GM18526 (cell line): ENCODE measurements around the gene HNRNPUL1.
A peak's percentile ranks its signal among the peaks of the same experiment; 100 is the strongest.

Experiments used
- POLR2A ChIP-seq: IDR thresholded peaks from 3 replicates; pipeline ENCODE4 v1.6.1; 2011; ENCODE audit not compliant: insufficient read length; ENCODE audit errors: extremely low read depth

The HNRNPUL1 gene

GRCh38 chr19:41295499-41295898 is 31.3 kb downstream of the HNRNPUL1 start:
- TF ChIP-seq POLR2A = no peak

- no peak for TF ChIP-seq POLR2A
These were observed 32.3 kb downstream of the HNRNPUL1 start for GRCh38 chr19:41296433-41296871.

- TF ChIP-seq POLR2A = no peak
These were observed 33.6 kb downstream of the HNRNPUL1 start for GRCh38 chr19:41297628-41298347.

GRCh38 chr19:41298348-41298964 is 34.3 kb downstream of the HNRNPUL1 start:
- no peak for TF ChIP-seq POLR2A

GRCh38 chr19:41299046-41299754 is 35.0 kb downstream of the HNRNPUL1 start:
- no peak for TF ChIP-seq POLR2A

- no peak for TF ChIP-seq POLR2A
These were observed 35.5 kb downstream of the HNRNPUL1 start for GRCh38 chr19:41299755-41300089.

- TF ChIP-seq POLR2A = no peak
These were observed 36.4 kb downstream of the HNRNPUL1 start for GRCh38 chr19:41300555-41300954.

- TF ChIP-seq POLR2A = no peak
These were observed 38.6 kb downstream of the HNRNPUL1 start for GRCh38 chr19:41302624-41303351.

GRCh38 chr19:41303954-41304353 is 39.8 kb downstream of the HNRNPUL1 start:
- no peak for TF ChIP-seq POLR2A

GRCh38 chr19:41304706-41305483 is 40.7 kb downstream of the HNRNPUL1 start:
- TF ChIP-seq POLR2A = no peak

GRCh38 chr19:41305927-41306793 is 42.0 kb downstream of the HNRNPUL1 start:
- no peak for TF ChIP-seq POLR2A

GRCh38 chr19:41307090-41307875 is 43.1 kb downstream of the HNRNPUL1 start:
- TF ChIP-seq POLR2A = no peak

GRCh38 chr19:41307954-41308449 is 43.8 kb downstream of the HNRNPUL1 start:
- peak; percentile 18 for TF ChIP-seq POLR2A

GRCh38 chr19:41308450-41309179 is 44.4 kb downstream of the HNRNPUL1 start:
- no peak for TF ChIP-seq POLR2A
